Measurements from ENCODE around the gene KCNV2.

The KCNV2 gene

GRCh38 chr9:2741441-2742158 is 24.3 kb downstream of the KCNV2 start:
- H3K36me3 ChIP-seq (ENCODE audit: insufficient read depth, low read length): peaks cover 6% of the 10 kb centered on the region; the same call in 1 of the 2 replicates
- no peaks in the 10 kb centered on the region for H3F3A ChIP-seq (ENCODE audit: insufficient read depth, low read length)
- H3K9ac ChIP-seq (ENCODE audit: low read length): no peak overlapping the region
- no peaks in the 10 kb centered on the region for H3K9me2 ChIP-seq (ENCODE audit: low read depth, low read length)
- no peak overlapping the region for H3K27ac ChIP-seq (ENCODE audit: low read depth, low read length, poor library complexity, severe bottlenecking)
- H2AFZ ChIP-seq (ENCODE audit: low read length): no peak overlapping the region
- H3K4me2 ChIP-seq (ENCODE audit: low read length): no peak overlapping the region
- TF ChIP-seq CTCF (IDR thresholded peaks at IDR 0.05; ENCODE audit: low read length) (no peak), EZH2 (IDR thresholded peaks at IDR 0.05; ENCODE audit: borderline replicate concordance, low read length) (no peak)
- no peaks in the 10 kb centered on the region for H3K4me1 ChIP-seq (ENCODE audit: insufficient read depth, low read length, severe bottlenecking)
- no peaks in the 10 kb centered on the region for H3K27me3 ChIP-seq (ENCODE audit: insufficient read depth, low read length)
- H4K20me1 ChIP-seq (ENCODE audit: insufficient read depth, low read length): no peaks in the 10 kb centered on the region
- no peaks in the 10 kb centered on the region for H3K79me2 ChIP-seq (ENCODE audit: insufficient read depth, low read length)
- no peak overlapping the region for H3K4me3 ChIP-seq (ENCODE audit: low read depth, low read length, poor library complexity, severe bottlenecking)
- no peaks in the 10 kb centered on the region for H3K9me3 ChIP-seq (ENCODE audit: low read length)

GRCh38 chr9:2742214-2742613 is 24.9 kb downstream of the KCNV2 start:
- Histone ChIP-seq H3K4me1 (ENCODE audit: insufficient read depth, low read length, severe bottlenecking) (no peaks in the 10 kb centered on the region), H3K9ac (ENCODE audit: low read length) (no peak overlapping the region), H3K4me2 (ENCODE audit: low read length) (no peak overlapping the region), H3K9me2 (ENCODE audit: low read depth, low read length) (no peaks in the 10 kb centered on the region), H3K9me3 (ENCODE audit: low read length) (no peaks in the 10 kb centered on the region), H3K36me3 (ENCODE audit: insufficient read depth, low read length) (peaks cover 6% of the 10 kb centered on the region; the same call in 1 of the 2 replicates), H3K27me3 (ENCODE audit: insufficient read depth, low read length) (no peaks in the 10 kb centered on the region), H3K27ac (ENCODE audit: low read depth, low read length, poor library complexity, severe bottlenecking) (no peak overlapping the region), H4K20me1 (ENCODE audit: insufficient read depth, low read length) (no peaks in the 10 kb centered on the region), H3K79me2 (ENCODE audit: insufficient read depth, low read length) (no peaks in the 10 kb centered on the region), H3K4me3 (ENCODE audit: low read depth, low read length, poor library complexity, severe bottlenecking) (no peak overlapping the region), H3F3A (ENCODE audit: insufficient read depth, low read length) (no peaks in the 10 kb centered on the region), H2AFZ (ENCODE audit: low read length) (no peak overlapping the region)
- TF ChIP-seq EZH2 (IDR thresholded peaks at IDR 0.05; ENCODE audit: borderline replicate concordance, low read length): no peak
- no peak for TF ChIP-seq CTCF (IDR thresholded peaks at IDR 0.05; ENCODE audit: low read length)

GRCh38 chr9:2743937-2744529 is 26.7 kb downstream of the KCNV2 start:
- Histone ChIP-seq H3K9me3 (ENCODE audit: low read length) (no peaks in the 10 kb centered on the region), H2AFZ (ENCODE audit: low read length) (no peak overlapping the region), H3K36me3 (ENCODE audit: insufficient read depth, low read length) (peaks cover 6% of the 10 kb centered on the region; the same call in 1 of the 2 replicates), H4K20me1 (ENCODE audit: insufficient read depth, low read length) (no peaks in the 10 kb centered on the region), H3K9me2 (ENCODE audit: low read depth, low read length) (no peaks in the 10 kb centered on the region), H3K79me2 (ENCODE audit: insufficient read depth, low read length) (no peaks in the 10 kb centered on the region), H3K4me2 (ENCODE audit: low read length) (no peak overlapping the region), H3K9ac (ENCODE audit: low read length) (no peak overlapping the region), H3K27ac (ENCODE audit: low read depth, low read length, poor library complexity, severe bottlenecking) (no peak overlapping the region), H3K4me1 (ENCODE audit: insufficient read depth, low read length, severe bottlenecking) (no peaks in the 10 kb centered on the region), H3F3A (ENCODE audit: insufficient read depth, low read length) (no peaks in the 10 kb centered on the region), H3K4me3 (ENCODE audit: low read depth, low read length, poor library complexity, severe bottlenecking) (no peak overlapping the region), H3K27me3 (ENCODE audit: insufficient read depth, low read length) (no peaks in the 10 kb centered on the region)
- TF ChIP-seq CTCF (IDR thresholded peaks at IDR 0.05; ENCODE audit: low read length): no peak
- no peak for TF ChIP-seq EZH2 (IDR thresholded peaks at IDR 0.05; ENCODE audit: borderline replicate concordance, low read length)

Measured in OCI-LY1 (cell line).